Measurements from ENCODE around the gene ZNF142. TPM values are rescaled to one million over a fixed set of nuclear protein-coding genes. Genes with fewer than 3 reads are reported as not detected.

Gene ZNF142
- total and polyA plus RNA-seq, 2 of the 8 experiments (the other 6 are each of a cell fraction or from before 2014, with no cell fraction given): 9.4 to 32.5 TPM

DNA sequence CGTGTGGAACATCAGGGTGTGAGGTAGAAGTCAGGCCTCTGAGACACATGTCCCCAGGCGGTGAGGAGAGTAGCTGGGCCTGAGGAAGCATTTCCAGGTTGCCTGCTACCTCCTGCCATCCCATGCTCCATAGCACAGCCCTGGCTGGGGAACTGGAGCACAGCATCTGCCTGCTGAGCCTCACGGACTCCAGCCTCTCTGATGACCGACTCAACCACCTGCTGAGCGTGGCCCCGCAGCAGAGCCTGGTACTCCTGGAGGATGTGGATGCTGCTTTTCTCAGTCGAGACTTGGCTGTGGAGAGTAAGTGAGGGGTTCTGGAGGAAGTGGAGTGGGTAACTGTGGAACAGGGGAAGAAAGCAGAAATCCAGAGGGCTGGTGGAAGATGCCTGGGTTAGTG, 3.0 kb upstream of the ZNF142 start:
- no peak overlapping the region for H2AFZ ChIP-seq (ENCODE audit: low read length)
- 90% methylated on average over 7 of the region's 7 CpGs; no CpG with 5 or more reads in 1 of the 2 experiments for WGBS, 2 experiments (ENCODE audit: extremely low coverage in 1 of 2, insufficient coverage in 1 of 2, insufficient read length in 1 of 2, insufficient replicate concordance in 2 of 2, low coverage in 1 of 2, low lambda C conversion rate in 2 of 2, missing lambda C conversion rate in 1 of 2)
- H2BK12ac ChIP-seq (ENCODE audit: low read depth, low read length): no peak overlapping the region
- peaks cover 10% of the 10 kb centered on the region; the same call in 1 of the 2 replicates for H3K23me2 ChIP-seq (ENCODE audit: low read depth, low read length)
- ChIA-PET POLR2A (ENCODE audit: partially characterized antibody) (interaction anchor here (1.2 to 6.6 kb wide), 2 partner anchors 11 to 20 kb away, joined by 3 to 95 read pairs; partner anchors contain the start of genes RNF25 and STK36), CTCF (ENCODE audit: partially characterized antibody) (interaction anchor here (2.0 to 5.3 kb wide), 2 partner anchors 7 to 14 kb away, joined by 5 to 45 read pairs; partner anchors contain the start of genes RNF25 and STK36)
- no peak for TF ChIP-seq KDM1A (IDR thresholded peaks at IDR 0.05; ENCODE audit: borderline replicate concordance, low read length)
- TF ChIP-seq, protein P1, sequence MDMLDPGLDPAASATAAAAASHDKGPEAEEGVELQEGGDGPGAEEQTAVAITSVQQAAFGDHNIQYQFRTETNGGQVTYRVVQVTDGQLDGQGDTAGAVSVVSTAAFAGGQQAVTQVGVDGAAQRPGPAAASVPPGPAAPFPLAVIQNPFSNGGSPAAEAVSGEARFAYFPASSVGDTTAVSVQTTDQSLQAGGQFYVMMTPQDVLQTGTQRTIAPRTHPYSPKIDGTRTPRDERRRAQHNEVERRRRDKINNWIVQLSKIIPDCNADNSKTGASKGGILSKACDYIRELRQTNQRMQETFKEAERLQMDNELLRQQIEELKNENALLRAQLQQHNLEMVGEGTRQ (IDR thresholded peaks at IDR 0.05; ENCODE audit: low read length): no peak
- TF ChIP-seq CHD1 (IDR thresholded peaks at IDR 0.05; ENCODE audit: low read depth, low read length): no peak
- TF ChIP-seq RNF2 (IDR thresholded peaks at IDR 0.05; ENCODE audit: borderline replicate concordance, low read depth, low read length, missing control alignments, poor library complexity, severe bottlenecking): no peak
- no peak for TF ChIP-seq SUZ12 (IDR thresholded peaks at IDR 0.05; ENCODE audit: low read length)
- no peak for TF ChIP-seq BRCA1 (IDR thresholded peaks at IDR 0.05; ENCODE audit: low read depth, low read length)
- no peak for TF ChIP-seq POU5F1 (IDR thresholded peaks at IDR 0.05; ENCODE audit: low read depth, low read length)
- no peak overlapping the region for H3K4me3 ChIP-seq (ENCODE audit: extremely low read depth in 1 of 4, insufficient read depth in 2 of 4, low read depth in 3 of 4, low read length in 4 of 4)
- H4K5ac ChIP-seq (ENCODE audit: insufficient read length, low read depth, low read length): no peak overlapping the region
- no peak for DNase-seq (ENCODE audit: low read depth in 1 of 2, low spot score in 2 of 2)
- H4K20me1 ChIP-seq (replicated peaks in 1 of 2; ENCODE audit: control insufficient read depth in 1 of 2, insufficient read depth in 2 of 2, low read length in 2 of 2): no peaks in the 10 kb centered on the region
- no peak overlapping the region for H3K14ac ChIP-seq (ENCODE audit: insufficient read length)
- H3K79me2 ChIP-seq (ENCODE audit: control insufficient read depth in 1 of 2, insufficient read depth in 2 of 2, low read length in 2 of 2): peaks cover 0 to 7% of the 10 kb centered on the region in 2 experiments; a peak in 1 of 4 replicates
- no peak overlapping the region for H3K4me2 ChIP-seq (ENCODE audit: insufficient read depth in 1 of 2, low read depth in 2 of 2, low read length in 2 of 2)
- H3K56ac ChIP-seq (replicated peaks; ENCODE audit: insufficient read length, low read depth, low read length): no peak overlapping the region
- no peak for FAIRE-seq
- no peak overlapping the region for H4K91ac ChIP-seq (replicated peaks; ENCODE audit: insufficient read length, low read length)
- no peak overlapping the region for H2BK15ac ChIP-seq (ENCODE audit: low read length)
- peaks cover 0 to 5% (median under 1%) of the 10 kb centered on the region in 4 experiments; a peak in 2 of 7 replicates for H3K4me1 ChIP-seq (replicated peaks in 1 of 4; ENCODE audit: control insufficient read depth in 3 of 4, insufficient read depth in 4 of 4, low read length in 3 of 4)
- no peaks in the 10 kb centered on the region for H3K27me3 ChIP-seq (replicated peaks in 1 of 4; ENCODE audit: control insufficient read depth in 3 of 4, extremely low read depth in 1 of 4, insufficient read depth in 3 of 4, low read length in 3 of 4)
- no peak overlapping the region for H3K27ac ChIP-seq (ENCODE audit: low read depth, low read length)
- peaks cover 22 to 49% (median 40%) of the 10 kb centered on the region in 4 experiments for H3K36me3 ChIP-seq (ENCODE audit: control insufficient read depth in 2 of 4, insufficient read depth in 4 of 4, low read length in 3 of 4)
- H2AK5ac ChIP-seq (ENCODE audit: low read depth, low read length): no peak overlapping the region
- H2BK120ac ChIP-seq (replicated peaks; ENCODE audit: low read depth, low read length): no peak overlapping the region
- no peaks in the 10 kb centered on the region for H3K9me3 ChIP-seq (ENCODE audit: insufficient read depth in 2 of 2, low read depth in 1 of 2, low read length in 1 of 2)
- H3K79me1 ChIP-seq (ENCODE audit: low read depth, low read length): 0 out of 2 replicates have a peak, but pooled peaks cover 3% of the 10 kb centered on the region
- no peak overlapping the region for H2BK5ac ChIP-seq (ENCODE audit: low read depth, low read length)
- H2BK20ac ChIP-seq (ENCODE audit: low read length): no peak overlapping the region
- no peak overlapping the region; the same call in 1 of the 2 replicates for H4K8ac ChIP-seq (ENCODE audit: extremely low read depth, insufficient read depth, low read length)
- H3K9ac ChIP-seq (replicated peaks in 1 of 4; ENCODE audit: extremely low read depth in 1 of 4, low read depth in 3 of 4, low read length in 3 of 4): no peak overlapping the region
- H3K4ac ChIP-seq (replicated peaks; ENCODE audit: insufficient read length, low read depth, low read length): no peak overlapping the region
- H3K23ac ChIP-seq (ENCODE audit: insufficient read length): no peak overlapping the region
- H3K18ac ChIP-seq (ENCODE audit: extremely low read depth, low read length): no peak overlapping the region

Measured in H1 (cell line).